Fibroblast of skin of abdomen (primary cell): Measurements from ENCODE around the gene IL17C. TPM values are rescaled to one million over a fixed set of nuclear protein-coding genes. Genes with fewer than 3 reads are reported as not detected.
"Not testable (repeated sequence)": the region's sequence is repeated elsewhere in the genome, so short reads cannot be mapped to it uniquely, and the experiment has no call there.

Experiments used
- DNase-seq: peaks from one replicate; pipeline ENCODE4 v3.0.0-alpha.2; 2013
- polyA plus RNA-seq, 2 experiments: library from polyadenylated mRNA; unstranded; fragments of 120-200 nt; gene quantifications; one replicate each; pipeline ENCODE4 v1.2.1, GENCODE V29; 2013; ENCODE audit not compliant: insufficient read length in 2 of 2

The IL17C gene
- polyA plus RNA-seq (2013, experiment 1 of 2; ENCODE audit: insufficient read length) = not detected
- not detected for polyA plus RNA-seq (2013, experiment 2 of 2; ENCODE audit: insufficient read length)

GRCh38 chr16:88638323-88639230 is at the start of gene IL17C:
Gene IL17C (plus strand): TSS chr16:88638572. CDS start chr16:88638642, 70 bp downstream.
- no peak for DNase-seq

- DNase-seq = no peak
These were observed 49.6 kb upstream of the IL17C start for GRCh38 chr16:88588754-88589153.

GRCh38 chr16:88589441-88589840 is 48.9 kb upstream of the IL17C start:
- no peak for DNase-seq

- no peak for DNase-seq
These were observed 46.8 kb upstream of the IL17C start for GRCh38 chr16:88591577-88592021.

- DNase-seq = no peak
These were observed 45.3 kb upstream of the IL17C start for GRCh38 chr16:88593061-88593460.

- DNase-seq = no peak
These were observed 44.9 kb upstream of the IL17C start for GRCh38 chr16:88593489-88593888.

- no peak for DNase-seq
These were observed 44.5 kb upstream of the IL17C start for GRCh38 chr16:88593910-88594309.

- no peak for DNase-seq
These were observed 43.3 kb upstream of the IL17C start for GRCh38 chr16:88595101-88595500.

GRCh38 chr16:88595921-88596320 is 42.5 kb upstream of the IL17C start:
- no peak for DNase-seq

GRCh38 chr16:88596483-88596882 is 41.9 kb upstream of the IL17C start:
- DNase-seq = peak; percentile 8

- no peak for DNase-seq
These were observed 40.4 kb upstream of the IL17C start for GRCh38 chr16:88597856-88598491.

GRCh38 chr16:88599092-88599733 is 39.2 kb upstream of the IL17C start:
- no peak for DNase-seq

GRCh38 chr16:88599825-88600538 is 38.4 kb upstream of the IL17C start:
- DNase-seq = no peak

- DNase-seq = no peak
These were observed 37.9 kb upstream of the IL17C start for GRCh38 chr16:88600539-88600896.

- DNase-seq = no peak
These were observed 36.9 kb upstream of the IL17C start for GRCh38 chr16:88601313-88602036.

- DNase-seq = no peak
These were observed 36.3 kb upstream of the IL17C start for GRCh38 chr16:88602091-88602490.

- DNase-seq = no peak
These were observed 32.9 kb upstream of the IL17C start for GRCh38 chr16:88605186-88606147.

GRCh38 chr16:88606148-88606757 is 32.1 kb upstream of the IL17C start:
- no peak for DNase-seq

GRCh38 chr16:88608076-88608475 is 30.3 kb upstream of the IL17C start:
- no peak for DNase-seq

- not testable (repeated sequence) for DNase-seq
These were observed 28.9 kb upstream of the IL17C start for GRCh38 chr16:88609426-88609825.
